Heart right ventricle (tissue), 16 donors: ENCODE results near the gene SNX32. TPM values are rescaled to one million over a fixed set of nuclear protein-coding genes. Genes with fewer than 3 reads are reported as not detected.
A peak's percentile ranks its signal among the peaks of the same experiment; 100 is the strongest.

Experiments used
- ATAC-seq, 8 donors: fragments of 200-7000 bp; cut with Tn5 transposase; one replicate each; pipeline ENCODE4 v1.9.1; 2020; ENCODE audit warnings: mild to moderate bottlenecking in 8 of 8, moderate library complexity in 8 of 8, moderate number of reproducible peaks in 1 of 8
- DNase-seq, 2 donors: peaks; one replicate each; pipeline ENCODE4 v3.0.0-alpha.2; 2020
- H3K27ac ChIP-seq, 10 donors: fragments of 200-600 bp; sonication (generic) in 2 of 10; one replicate each; pipeline versions ENCODE4 v1.5.0 to v1.8.0; 2020 to 2022; ENCODE audit warnings: mild to moderate bottlenecking in 3 of 10
- H3K27me3 ChIP-seq, 7 donors: fragments of 200-600 bp; one replicate each; pipeline ENCODE4 v1.8.0; 2021 to 2022; ENCODE audit warnings: mild to moderate bottlenecking in 2 of 7
- H3K36me3 ChIP-seq, 9 donors: fragments of 200-600 bp; sonication (generic) in 1 of 9; one replicate each; pipeline versions ENCODE4 v1.5.0 to v1.8.0; 2020 to 2022; ENCODE audit warnings: mild to moderate bottlenecking in 2 of 9
- H3K4me1 ChIP-seq, 9 donors: fragments of 200-600 bp; sonication (generic) in 1 of 9; one replicate each; pipeline versions ENCODE4 v1.5.0 to v1.8.0; 2020 to 2022; ENCODE audit warnings: mild to moderate bottlenecking in 4 of 9
- H3K4me3 ChIP-seq, 10 donors: fragments of 200-600 bp; sonication (generic) in 2 of 10; one replicate each; pipeline versions ENCODE4 v1.5.0 to v1.8.0; 2020 to 2022; ENCODE audit warnings: mild to moderate bottlenecking in 7 of 10, moderate library complexity in 2 of 10
- H3K9me3 ChIP-seq, 11 donors: fragments of 200-600 bp in 10 of 11; sonication (generic) in 2 of 11; one replicate each; pipeline versions ENCODE4 v1.5.0 to v1.8.0; 2013 to 2022; ENCODE audit warnings: mild to moderate bottlenecking in 2 of 11, control low read depth in 1 of 11, moderate library complexity in 1 of 11
- CTCF ChIP-seq, 9 donors: fragments of 200-600 bp; sonication (generic) in 2 of 9; IDR thresholded peaks; one replicate each; pipeline versions ENCODE4 v1.5.0 to v1.8.0; 2021 to 2022; ENCODE audit warnings: antibody characterized with exemption in 9 of 9, mild to moderate bottlenecking in 5 of 9, moderate library complexity in 1 of 9
- WGBS, 2 donors: extraction: QIAGEN DNeasy Blood & Tissue Kit; methylation state at CpG; one replicate each; pipeline ENCODE4 v1.1.7; 2013; ENCODE audit warnings: inconsistent platforms in 1 of 2; 5-methylcytosine and 5-hydroxymethylcytosine counted together
- intact Hi-C, 10 donors: fragments of 100-400 bp; cut with DNase I; formaldehyde crosslinking; loops; one replicate each; pipeline versions ENCODE4 v1.11.1 to v1.14.2; 2022
- polyA plus RNA-seq, 2 donors: library from polyadenylated mRNA; stranded (reverse); fragments of 200-250 nt; gene quantifications; one replicate each; pipeline ENCODE4 v1.2.3, GENCODE V29; 2013
- total RNA-seq, 10 donors: library from RNA; stranded (reverse); fragmentation: NEBNext Ultra II Directional in 3 of 10; extraction: Animal tissue kit (Norgen Biotek cat#: 25700) in 3 of 10; gene quantifications; one replicate each; pipeline versions ENCODE4 v1.2.1 to v1.2.4, GENCODE V29; 2021 to 2023
- donor health status: Arrhythmogenic right ventricular cardiomyopathy.
- donor health status: ischemic (EF 13 %, LVEDD 7.1; RV severe dilation, severe dysfunction).
- donor health status: healthy with polysubstance abuse.
- donor health status: DM: no; HTN: yes; CAD: no.
- donor health status: DM: no; HTN: no; CAD: no.
- donor health status: ischemic (EF 25% LVEDD 6.9; RV normal size, moderate dysfunction).
- donor health status: ischemic (EF 25% LVEDD 5.7; RV mildly dilated, moderate dysfunction).
- donor health status: healthy.
- donor health status: DM: yes; HTN: yes; CAD: no.
- donor health status: Ischemic cardiomyopathy.
- donor health status: ischemic (EF 35%, LVEDD 5.7; RV mildly dilated, moderate dysfunction).
- donor health status: nonischemic (EF 11% LVEDD 7.7; RV severe dilation, severe dysfunction).
- donor health status: DM: yes; HTN: yes; CAD: no.
- donor health status: PGD.
- donor health status: ischemic (EF 29% LVEDD 5.4; RV normal size, mild dysfunction).
- donor health status: nonischemic (EF 23%, LVEDD 6.1; RV moderate dilation, normal function).

The SNX32 gene
- total and polyA plus RNA-seq, 12 donors: 0.13 to 0.58 (median 0.32) TPM; not detected in 5

GRCh38 chr11:65811764-65812475 is 21.8 kb upstream of the SNX32 start:
- Histone ChIP-seq H3K36me3 (peaks cover 0 to 7% (median 0%) of the 10 kb centered on the region in 9 donors), H3K27me3 (peaks cover 0 to 30% (median 7%) of the 10 kb centered on the region in 7 donors), H3K4me3 (no peak overlapping the region), H3K9me3 (no peaks in the 10 kb centered on the region), H3K4me1 (peaks cover 2 to 25% (median 5%) of the 10 kb centered on the region in 9 donors), H3K27ac (no peak overlapping the region)
- intact Hi-C loops: loop anchor here in 5 of 10 donors (5.0 to 10.0 kb wide), 4 partner anchors 47 to 187 kb away; no protein-coding TSS in a partner anchor
- ATAC-seq (peak in 1 of 8 donors; percentile 63), DNase-seq (no peak)
- WGBS, 2 donors: 43 to 50% methylated on average over 19 of the region's 19 CpGs
- no peak for TF ChIP-seq CTCF (IDR thresholded peaks at IDR 0.05)

DNA sequence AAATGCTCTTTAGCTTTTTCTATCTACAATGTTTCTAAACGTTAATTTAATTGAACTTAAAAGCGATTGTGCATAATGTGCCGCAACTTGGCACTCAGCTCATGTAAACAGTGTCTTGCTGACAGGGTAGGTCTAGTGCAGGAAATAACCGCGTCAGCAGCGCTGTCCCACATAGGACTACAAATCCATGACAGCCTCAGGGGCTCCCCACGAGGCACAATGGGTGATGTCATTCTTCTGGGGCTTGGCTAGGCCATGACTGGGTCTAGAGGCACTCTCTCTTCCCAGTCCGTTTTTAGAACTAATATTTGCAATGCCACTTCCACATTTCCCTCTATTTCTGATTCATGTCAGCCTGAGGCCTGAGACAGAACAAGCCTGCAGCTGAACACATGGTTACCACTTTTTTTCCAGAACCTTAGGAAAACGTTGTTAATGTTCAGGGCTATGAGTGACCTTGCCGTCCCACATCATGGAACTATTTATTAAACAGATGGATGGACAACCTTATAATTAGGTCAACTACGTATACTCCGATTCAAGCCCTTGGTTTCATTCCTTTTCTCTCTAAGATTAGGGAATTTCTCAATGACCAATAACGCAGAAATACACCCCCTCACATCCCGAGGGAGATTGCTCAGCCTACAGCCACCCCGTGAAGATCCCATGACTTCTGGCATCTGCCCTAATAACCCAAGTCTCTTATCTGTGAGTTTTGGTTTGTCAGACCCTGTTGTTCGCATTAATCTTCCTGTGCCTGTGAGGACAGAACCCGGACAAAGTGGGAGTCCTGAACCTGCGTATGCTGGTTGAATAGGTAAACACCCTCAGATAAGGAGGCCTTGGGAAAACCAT is 19.4 kb upstream of the SNX32 start:
- TF ChIP-seq CTCF (IDR thresholded peaks at IDR 0.05): no peak
- Histone ChIP-seq H3K27ac (peak overlapping the region in 1 of 10 donors; percentile 33), H3K4me1 (peaks cover 2 to 33% (median 11%) of the 10 kb centered on the region in 9 donors), H3K9me3 (no peaks in the 10 kb centered on the region), H3K4me3 (no peak overlapping the region), H3K36me3 (peaks cover 0 to 7% (median 0%) of the 10 kb centered on the region in 9 donors), H3K27me3 (peaks cover 0 to 8% (median 0%) of the 10 kb centered on the region in 7 donors)
- WGBS, 2 donors: 61 to 62% methylated on average over 18 of the region's 18 CpGs
- DNase-seq: no peak
- intact Hi-C loops: loop anchor here in 5 of 10 donors (5.0 to 10.0 kb wide), 4 partner anchors 50 to 190 kb away; no protein-coding TSS in a partner anchor
- peak in 4 of 8 donors; percentile 25 to 56 (median 48) for ATAC-seq

DNA sequence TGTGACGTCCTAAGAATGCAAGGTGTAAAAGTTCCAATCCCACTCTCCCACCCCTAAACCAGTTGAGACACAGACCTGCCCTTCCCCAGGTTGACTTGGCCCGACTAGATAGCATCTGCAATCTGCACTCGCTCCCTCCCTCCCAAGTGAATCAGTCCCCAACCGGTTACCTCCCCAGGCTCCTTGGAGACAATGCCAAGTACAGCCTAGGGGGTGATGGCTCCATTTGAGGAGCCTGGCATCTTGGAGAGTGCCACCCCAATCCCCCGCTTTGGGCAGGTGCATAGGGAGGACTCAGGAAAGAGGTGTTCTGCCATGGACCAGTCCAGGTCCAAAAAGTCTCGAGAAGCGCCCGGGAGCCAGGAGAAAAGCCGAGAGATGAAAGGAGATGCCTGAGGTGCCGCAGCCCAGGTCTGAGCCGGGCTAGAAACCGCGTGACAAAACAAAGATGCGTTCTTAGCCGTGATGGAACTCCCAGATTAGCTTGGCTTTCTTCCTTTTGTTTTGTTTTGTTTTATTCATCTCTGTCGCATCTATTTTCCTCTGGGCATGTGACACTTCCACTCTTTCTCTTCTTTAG is 18.7 kb upstream of the SNX32 start:
- no peak for TF ChIP-seq CTCF (IDR thresholded peaks at IDR 0.05)
- no peak overlapping the region for H3K4me3 ChIP-seq
- 89 to 91% methylated on average over 16 of the region's 16 CpGs for WGBS, 2 donors
- no peak overlapping the region for H3K27ac ChIP-seq
- peaks cover 2 to 33% (median 11%) of the 10 kb centered on the region in 9 donors for H3K4me1 ChIP-seq
- intact Hi-C loops: loop anchor here in 9 of 10 donors (5.0 to 10.0 kb wide), 7 partner anchors 33 to 190 kb away; partner anchors contain the start of genes AP5B1 (in 4 of the 9) and KAT5 (in 1 of the 9)
- DNase-seq: no peak
- peaks cover 0 to 7% (median 0%) of the 10 kb centered on the region in 7 donors for H3K27me3 ChIP-seq
- ATAC-seq: no peak
- H3K9me3 ChIP-seq: no peaks in the 10 kb centered on the region
- peaks cover 0 to 7% (median 0%) of the 10 kb centered on the region in 9 donors for H3K36me3 ChIP-seq

GRCh38 chr11:65816696-65817095 is 17.1 kb upstream of the SNX32 start:
- H3K4me3 ChIP-seq: peak overlapping the region in 2 of 10 donors; percentile 64 to 75
- H3K36me3 ChIP-seq: peaks cover 0 to 7% (median 0%) of the 10 kb centered on the region in 9 donors
- H3K4me1 ChIP-seq: peaks cover 2 to 33% (median 11%) of the 10 kb centered on the region in 9 donors
- no peak for ATAC-seq
- H3K27me3 ChIP-seq: no peaks in the 10 kb centered on the region
- intact Hi-C loops: loop anchor here in 9 of 10 donors (2.0 to 10.0 kb wide), 9 partner anchors 34 to 192 kb away; partner anchors contain the start of genes AP5B1 (in 5 of the 9) and KAT5 (in 1 of the 9)
- no peak overlapping the region for H3K27ac ChIP-seq
- DNase-seq: no peak
- no peaks in the 10 kb centered on the region for H3K9me3 ChIP-seq
- WGBS, 2 donors: 97 to 98% methylated on average over 3 of the region's 3 CpGs
- TF ChIP-seq CTCF (IDR thresholded peaks at IDR 0.05): no peak
